GM20000 (cell line): ENCODE data around the gene ELOVL6.
"Not testable (repeated sequence)": the region's sequence is repeated elsewhere in the genome, so short reads cannot be mapped to it uniquely, and the experiment has no call there.

Experiments used
- DNase-seq: peaks from one replicate; pipeline ENCODE4 v3.0.0; 2012; ENCODE audit warnings: low spot score
- CTCF ChIP-seq: IDR thresholded peaks from 2 replicates; pipeline ENCODE4 v1.5.1; 2012; ENCODE audit warnings: mild to moderate bottlenecking, control low read depth; ENCODE audit errors: extremely low read depth, missing control alignments

Gene ELOVL6

GRCh38 chr4:110224812-110225211, 26.4 kb upstream of the ELOVL6 start:
- no peak for DNase-seq
- no peak for TF ChIP-seq CTCF

GRCh38 chr4:110224142-110224541, 25.7 kb upstream of the ELOVL6 start:
- TF ChIP-seq CTCF: no peak

GRCh38 chr4:110218935-110219334, 20.5 kb upstream of the ELOVL6 start:
- not testable (repeated sequence) for DNase-seq

More at GRCh38 chr4:110224142-110224541, 25.7 kb upstream of the ELOVL6 start:
- no peak for DNase-seq

GRCh38 chr4:110217181-110217580, 18.8 kb upstream of the ELOVL6 start:
- DNase-seq: not testable (repeated sequence)

- TF ChIP-seq CTCF: no peak
- no peak for DNase-seq
Measured at GRCh38 chr4:110216129-110216528, 17.7 kb upstream of the ELOVL6 start.

GRCh38 chr4:110211770-110212061, 13.3 kb upstream of the ELOVL6 start:
- DNase-seq: no peak
- TF ChIP-seq CTCF: no peak

GRCh38 chr4:110211007-110211769, 12.8 kb upstream of the ELOVL6 start:
- peak; percentile 67 for TF ChIP-seq CTCF

GRCh38 chr4:110208419-110208818, 10.0 kb upstream of the ELOVL6 start:
- DNase-seq: no peak
- no peak for TF ChIP-seq CTCF

More at GRCh38 chr4:110211007-110211769, 12.8 kb upstream of the ELOVL6 start:
- DNase-seq: peak; percentile 55
